ENCODE results near the gene TMPRSS2. TPM values are rescaled to one million over a fixed set of nuclear protein-coding genes. Genes with fewer than 3 reads are reported as not detected.

The TMPRSS2 gene
- total RNA-seq, 4 donors from 2014 or later, result 39.6 to 419 (median 352) TPM

- no peak overlapping the region for H3K4me3 ChIP-seq
- H3K36me3 ChIP-seq, result no peaks in the 10 kb centered on the region
- H3K4me1 ChIP-seq, result peaks cover 0 to 4% (median 0%) of the 10 kb centered on the region in 4 donors
- peaks cover 0 to 10% (median 0%) of the 10 kb centered on the region in 4 donors for H3K9me3 ChIP-seq
- no peak for TF ChIP-seq POLR2A (IDR thresholded peaks at IDR 0.05)
- TF ChIP-seq CTCF (IDR thresholded peaks at IDR 0.05), result no peak
- H3K27me3 ChIP-seq, result no peaks in the 10 kb centered on the region
- no peak for DNase-seq
- peak overlapping the region in 1 of 4 donors; percentile 31 for H3K27ac ChIP-seq
Observed at GRCh38 chr21:41520560-41521442, 12.8 kb upstream of the TMPRSS2 start.

- H3K4me3 ChIP-seq, result no peak overlapping the region
- peaks cover 0 to 10% (median 0%) of the 10 kb centered on the region in 4 donors for H3K9me3 ChIP-seq
- H3K27ac ChIP-seq, result peak overlapping the region in 2 of 4 donors; percentile 31 to 58
- no peaks in the 10 kb centered on the region for H3K27me3 ChIP-seq
- peak in 1 of 2 donors; percentile 23 for TF ChIP-seq POLR2A (IDR thresholded peaks at IDR 0.05)
- TF ChIP-seq CTCF (IDR thresholded peaks at IDR 0.05), result no peak
- no peaks in the 10 kb centered on the region for H3K36me3 ChIP-seq
- no peak for DNase-seq
- peaks cover 0 to 4% (median 0%) of the 10 kb centered on the region in 4 donors for H3K4me1 ChIP-seq
Observed at GRCh38 chr21:41519806-41520559, 12.0 kb upstream of the TMPRSS2 start.

GRCh38 chr21:41518757-41519156 lies 10.8 kb upstream of the TMPRSS2 start:
- DNase-seq, result no peak
- peaks cover 0 to 10% (median 0%) of the 10 kb centered on the region in 4 donors for H3K9me3 ChIP-seq
- H3K27ac ChIP-seq, result no peak overlapping the region
- H3K36me3 ChIP-seq, result no peaks in the 10 kb centered on the region
- H3K27me3 ChIP-seq, result no peaks in the 10 kb centered on the region
- TF ChIP-seq POLR2A (IDR thresholded peaks at IDR 0.05) (no peak), CTCF (IDR thresholded peaks at IDR 0.05) (no peak)
- no peak overlapping the region for H3K4me3 ChIP-seq
- peaks cover 0 to 4% (median 0%) of the 10 kb centered on the region in 4 donors for H3K4me1 ChIP-seq

- no peak overlapping the region for H3K27ac ChIP-seq
- no peak for DNase-seq
- no peaks in the 10 kb centered on the region for H3K27me3 ChIP-seq
- H3K4me1 ChIP-seq, result peaks cover 0 to 20% (median 1%) of the 10 kb centered on the region in 4 donors
- TF ChIP-seq POLR2A (IDR thresholded peaks at IDR 0.05) (no peak), CTCF (IDR thresholded peaks at IDR 0.05) (no peak)
- H3K4me3 ChIP-seq, result no peak overlapping the region
- no peaks in the 10 kb centered on the region for H3K9me3 ChIP-seq
- no peaks in the 10 kb centered on the region for H3K36me3 ChIP-seq
Observed at GRCh38 chr21:41511858-41512257, 3.9 kb upstream of the TMPRSS2 start.

GRCh38 chr21:41510500-41510899 lies 2.5 kb upstream of the TMPRSS2 start:
- Histone ChIP-seq H3K9me3 (no peaks in the 10 kb centered on the region), H3K27me3 (no peaks in the 10 kb centered on the region), H3K4me1 (peaks cover 0 to 20% (median 1%) of the 10 kb centered on the region in 4 donors), H3K36me3 (peaks cover 0 to 5% (median 0%) of the 10 kb centered on the region in 3 donors), H3K27ac (peak overlapping the region in 1 of 4 donors; percentile 39), H3K4me3 (no peak overlapping the region)
- DNase-seq, result peak in 1 of 3 donors; percentile 76
- peak in 1 of 2 donors; percentile 43 for TF ChIP-seq POLR2A (IDR thresholded peaks at IDR 0.05)
- no peak for TF ChIP-seq CTCF (IDR thresholded peaks at IDR 0.05)

All from Peyer's patch (tissue), 4 donors.